ENCODE data around the gene MAGEB6B.
"Not testable (repeated sequence)": the region's sequence is repeated elsewhere in the genome, so short reads cannot be mapped to it uniquely, and the experiment has no call there.

The MAGEB6B gene

GRCh38 chrX:26160301-26160700 is at the start of gene MAGEB6B:
MAGEB6B (plus strand) TSS chrX:26160601; CDS start chrX:26160601, 0 bp downstream.
- Histone ChIP-seq H3K27me3 (ENCODE audit: insufficient read depth, low read length) (no peaks in the 10 kb centered on the region), H3K36me3 (ENCODE audit: insufficient read depth, low read length) (no peaks in the 10 kb centered on the region), H3K4me1 (ENCODE audit: insufficient read depth, low read length) (no peaks in the 10 kb centered on the region), H3K4me3 (ENCODE audit: low read length) (no peak within 1 kb of the TSS), H3K9me3 (ENCODE audit: low read length) (no peaks in the 10 kb centered on the region), H2AFZ (ENCODE audit: low read depth, low read length) (no peak within 1 kb of the TSS)

GRCh38 chrX:26138274-26138673 is 22.1 kb upstream of the MAGEB6B start, which contains the start of gene MAGEB18:
MAGEB18 (plus strand) TSS chrX:26138343; CDS start chrX:26138986, 643 bp downstream.
- Histone ChIP-seq H3K4me1 (ENCODE audit: insufficient read depth, low read length) (no peaks in the 10 kb centered on the region), H3K36me3 (ENCODE audit: insufficient read depth, low read length) (no peaks in the 10 kb centered on the region), H3K27me3 (ENCODE audit: insufficient read depth, low read length) (no peaks in the 10 kb centered on the region), H2AFZ (ENCODE audit: low read depth, low read length) (no peak within 1 kb of the TSS), H3K4me3 (ENCODE audit: low read length) (no peak within 1 kb of the TSS), H3K9me3 (ENCODE audit: low read length) (no peaks in the 10 kb centered on the region)

GRCh38 chrX:26146024-26146423 is 14.4 kb upstream of the MAGEB6B start:
- no peak overlapping the region for H2AFZ ChIP-seq (ENCODE audit: low read depth, low read length)
- no peaks in the 10 kb centered on the region for H3K36me3 ChIP-seq (ENCODE audit: insufficient read depth, low read length)
- H3K9me3 ChIP-seq (ENCODE audit: low read length): no peaks in the 10 kb centered on the region
- H3K27me3 ChIP-seq (ENCODE audit: insufficient read depth, low read length): no peaks in the 10 kb centered on the region
- no peak overlapping the region for H3K4me3 ChIP-seq (ENCODE audit: low read length)
- no peaks in the 10 kb centered on the region for H3K4me1 ChIP-seq (ENCODE audit: insufficient read depth, low read length)

GRCh38 chrX:26192204-26192603 is 31.8 kb downstream of the MAGEB6B start, which contains the start of gene MAGEB6:
MAGEB6 (plus strand) TSS chrX:26192440; CDS start chrX:26193847, 1,407 bp downstream.
- Histone ChIP-seq H3K4me3 (ENCODE audit: low read length) (no peak within 1 kb of the TSS), H3K36me3 (ENCODE audit: insufficient read depth, low read length) (no peaks in the 10 kb centered on the region), H3K4me1 (ENCODE audit: insufficient read depth, low read length) (no peaks in the 10 kb centered on the region), H3K27me3 (ENCODE audit: insufficient read depth, low read length) (no peaks in the 10 kb centered on the region), H3K9me3 (ENCODE audit: low read length) (no peaks in the 10 kb centered on the region), H2AFZ (ENCODE audit: low read depth, low read length) (no peak within 1 kb of the TSS)

- Histone ChIP-seq H2AFZ (ENCODE audit: low read depth, low read length) (no peak overlapping the region), H3K4me1 (ENCODE audit: insufficient read depth, low read length) (no peaks in the 10 kb centered on the region), H3K4me3 (ENCODE audit: low read length) (no peak overlapping the region), H3K9me3 (ENCODE audit: low read length) (no peaks in the 10 kb centered on the region), H3K36me3 (ENCODE audit: insufficient read depth, low read length) (no peaks in the 10 kb centered on the region), H3K27me3 (ENCODE audit: insufficient read depth, low read length) (no peaks in the 10 kb centered on the region)
These were observed 43.2 kb downstream of the MAGEB6B start for GRCh38 chrX:26203561-26203960.

GRCh38 chrX:26204717-26205116 is 44.3 kb downstream of the MAGEB6B start:
- H3K27me3 ChIP-seq (ENCODE audit: insufficient read depth, low read length); H2AFZ ChIP-seq (ENCODE audit: low read depth, low read length); H3K9me3 ChIP-seq (ENCODE audit: low read length); H3K36me3 ChIP-seq (ENCODE audit: insufficient read depth, low read length); H3K4me3 ChIP-seq (ENCODE audit: low read length); H3K4me1 ChIP-seq (ENCODE audit: insufficient read depth, low read length): not testable (repeated sequence)

GRCh38 chrX:26208012-26208411 is 47.6 kb downstream of the MAGEB6B start:
- no peaks in the 10 kb centered on the region for H3K9me3 ChIP-seq (ENCODE audit: low read length)
- H3K4me3 ChIP-seq (ENCODE audit: low read length): no peak overlapping the region
- no peaks in the 10 kb centered on the region for H3K36me3 ChIP-seq (ENCODE audit: insufficient read depth, low read length)
- H3K4me1 ChIP-seq (ENCODE audit: insufficient read depth, low read length): no peaks in the 10 kb centered on the region
- H3K27me3 ChIP-seq (ENCODE audit: insufficient read depth, low read length): no peaks in the 10 kb centered on the region
- H2AFZ ChIP-seq (ENCODE audit: low read depth, low read length): no peak overlapping the region

Data from neuron (in vitro differentiated cells).